ENCODE measurements around the gene VWA5A. TPM values are rescaled to one million over a fixed set of nuclear protein-coding genes. Genes with fewer than 3 reads are reported as not detected.
"Not testable (repeated sequence)": the region's sequence is repeated elsewhere in the genome, so short reads cannot be mapped to it uniquely, and the experiment has no call there.

Gene VWA5A
- total RNA-seq, 4 donors from 2014 or later, result 17.0 to 22.5 (median 19.9) TPM

GRCh38 chr11:124168796-124169195, 53.5 kb downstream of the VWA5A start:
- TF ChIP-seq POLR2A (IDR thresholded peaks at IDR 0.05) (no peak), EP300 (IDR thresholded peaks at IDR 0.05) (no peak)
- TF ChIP-seq, protein P1, sequence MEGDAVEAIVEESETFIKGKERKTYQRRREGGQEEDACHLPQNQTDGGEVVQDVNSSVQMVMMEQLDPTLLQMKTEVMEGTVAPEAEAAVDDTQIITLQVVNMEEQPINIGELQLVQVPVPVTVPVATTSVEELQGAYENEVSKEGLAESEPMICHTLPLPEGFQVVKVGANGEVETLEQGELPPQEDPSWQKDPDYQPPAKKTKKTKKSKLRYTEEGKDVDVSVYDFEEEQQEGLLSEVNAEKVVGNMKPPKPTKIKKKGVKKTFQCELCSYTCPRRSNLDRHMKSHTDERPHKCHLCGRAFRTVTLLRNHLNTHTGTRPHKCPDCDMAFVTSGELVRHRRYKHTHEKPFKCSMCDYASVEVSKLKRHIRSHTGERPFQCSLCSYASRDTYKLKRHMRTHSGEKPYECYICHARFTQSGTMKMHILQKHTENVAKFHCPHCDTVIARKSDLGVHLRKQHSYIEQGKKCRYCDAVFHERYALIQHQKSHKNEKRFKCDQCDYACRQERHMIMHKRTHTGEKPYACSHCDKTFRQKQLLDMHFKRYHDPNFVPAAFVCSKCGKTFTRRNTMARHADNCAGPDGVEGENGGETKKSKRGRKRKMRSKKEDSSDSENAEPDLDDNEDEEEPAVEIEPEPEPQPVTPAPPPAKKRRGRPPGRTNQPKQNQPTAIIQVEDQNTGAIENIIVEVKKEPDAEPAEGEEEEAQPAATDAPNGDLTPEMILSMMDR (IDR thresholded peaks at IDR 0.05), result no peak
- Histone ChIP-seq H3K4me3 (no peak overlapping the region), H3K27me3 (no peaks in the 10 kb centered on the region), H3K9me3 (no peaks in the 10 kb centered on the region), H3K36me3 (no peaks in the 10 kb centered on the region), H3K27ac (no peak overlapping the region), H3K4me1 (no peaks in the 10 kb centered on the region)
- no peak for DNase-seq (ENCODE audit: low spot score in 2 of 2)

GRCh38 chr11:124170315-124170714, 55.1 kb downstream of the VWA5A start:
- 90 to 92% methylated on average over 7 to 12 of the region's 12 CpGs for WGBS, 2 donors
- not testable (repeated sequence) for H3K27me3 ChIP-seq; DNase-seq (ENCODE audit: low spot score in 2 of 2); H3K4me3 ChIP-seq; H3K9me3 ChIP-seq; H3K36me3 ChIP-seq; H3K4me1 ChIP-seq; H3K27ac ChIP-seq

DNA sequence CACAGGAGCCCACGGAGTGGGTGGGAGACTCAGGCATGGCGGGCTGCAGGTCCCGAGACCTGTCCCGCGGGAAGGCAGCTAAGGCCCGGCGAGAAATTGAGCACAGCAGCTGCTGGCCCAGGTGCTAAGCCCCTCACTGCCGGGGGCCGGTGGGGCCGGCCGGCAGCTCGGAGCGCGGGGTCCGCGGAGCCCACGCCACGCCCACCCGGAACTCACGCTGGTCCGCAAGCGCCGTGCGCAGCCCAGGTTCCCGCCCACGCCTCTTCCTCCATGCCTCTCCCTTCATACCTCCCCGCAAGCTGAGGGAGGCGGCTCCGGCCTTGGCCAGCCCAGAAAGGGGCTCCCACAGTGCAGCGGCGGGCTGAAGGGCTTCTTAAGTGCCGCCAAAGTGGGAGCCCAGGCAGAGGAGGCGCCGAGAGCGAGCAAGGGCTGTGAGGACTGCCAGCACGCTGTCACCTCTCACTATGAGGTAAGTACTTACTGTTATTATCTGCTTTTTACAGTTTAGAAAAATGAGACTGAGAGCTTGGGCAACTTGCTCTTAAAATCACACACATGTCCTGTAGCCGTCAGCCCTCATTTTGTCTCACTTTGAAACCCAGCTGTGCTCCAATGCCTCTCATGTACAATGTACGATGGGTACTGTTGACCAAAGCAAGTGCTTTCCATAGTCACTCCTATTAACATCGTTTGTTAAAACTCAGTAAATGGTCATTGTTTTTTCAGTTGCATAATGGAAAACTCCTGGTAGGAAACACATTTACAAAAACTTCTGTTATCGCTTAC, 55.7 kb downstream of the VWA5A start:
- no peaks in the 10 kb centered on the region for H3K27me3 ChIP-seq
- WGBS, 2 donors, result 88 to 92% methylated on average over 35 to 40 of the region's 40 CpGs
- H3K4me3 ChIP-seq, result no peak overlapping the region
- TF ChIP-seq POLR2A (IDR thresholded peaks at IDR 0.05) (no peak), EP300 (IDR thresholded peaks at IDR 0.05) (no peak)
- TF ChIP-seq, protein P1 (IDR thresholded peaks at IDR 0.05), result no peak
- no peaks in the 10 kb centered on the region for H3K36me3 ChIP-seq
- H3K4me1 ChIP-seq, result no peaks in the 10 kb centered on the region
- H3K27ac ChIP-seq, result no peak overlapping the region
- H3K9me3 ChIP-seq, result no peaks in the 10 kb centered on the region
- DNase-seq (ENCODE audit: low spot score in 2 of 2), result no peak

DNA sequence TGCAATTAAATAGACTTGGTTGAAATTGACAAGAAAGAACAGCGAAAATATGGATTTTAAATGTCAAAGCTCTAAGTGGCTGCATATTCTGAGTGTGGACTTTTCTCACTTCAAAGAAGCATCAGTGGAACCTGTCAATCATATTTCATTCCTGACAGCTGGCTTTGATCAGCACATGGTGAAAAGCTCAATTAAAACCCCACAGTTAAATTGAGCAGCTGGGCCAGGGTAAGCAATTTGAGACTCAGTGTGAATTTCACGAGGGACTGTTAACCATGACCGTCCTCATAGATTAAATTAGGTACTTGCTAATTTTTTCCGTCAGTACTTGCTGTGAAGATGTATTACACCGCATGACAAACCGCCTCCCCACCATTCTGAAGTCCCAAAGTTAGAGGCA, 56.9 kb downstream of the VWA5A start:
- H3K27me3 ChIP-seq, result no peaks in the 10 kb centered on the region
- TF ChIP-seq POLR2A (IDR thresholded peaks at IDR 0.05), result no peak
- TF ChIP-seq, protein P1 (IDR thresholded peaks at IDR 0.05), result no peak
- TF ChIP-seq EP300 (IDR thresholded peaks at IDR 0.05), result no peak
- no peaks in the 10 kb centered on the region for H3K9me3 ChIP-seq
- H3K4me1 ChIP-seq, result no peaks in the 10 kb centered on the region
- 58 to 65% methylated on average over 6 of the region's 6 CpGs for WGBS, 2 donors
- no peaks in the 10 kb centered on the region for H3K36me3 ChIP-seq
- H3K27ac ChIP-seq, result no peak overlapping the region
- no peak for DNase-seq (ENCODE audit: low spot score in 2 of 2)
- H3K4me3 ChIP-seq, result no peak overlapping the region

DNA sequence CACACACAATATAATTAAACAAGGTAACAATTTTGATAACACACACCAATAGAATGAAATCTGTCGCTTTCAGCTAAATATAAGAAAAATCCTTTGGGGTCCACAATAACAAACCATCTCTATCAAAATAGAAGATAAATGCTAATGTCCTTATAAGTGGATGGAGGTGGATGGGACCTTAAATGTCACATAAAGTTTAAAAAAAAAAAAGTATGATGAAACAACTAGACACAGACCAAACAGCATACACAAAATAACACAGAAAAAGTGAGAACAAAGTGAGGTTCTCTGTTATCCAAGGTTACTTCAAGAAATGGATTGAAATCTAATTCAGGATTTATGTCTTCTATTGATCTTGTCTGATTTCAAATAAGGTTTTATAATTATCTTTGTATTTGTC, 57.3 kb downstream of the VWA5A start:
- no peak for DNase-seq (ENCODE audit: low spot score in 2 of 2)
- no peak overlapping the region for H3K4me3 ChIP-seq
- H3K4me1 ChIP-seq, result no peaks in the 10 kb centered on the region
- TF ChIP-seq EP300 (IDR thresholded peaks at IDR 0.05) (no peak), POLR2A (IDR thresholded peaks at IDR 0.05) (no peak)
- TF ChIP-seq, protein P1 (IDR thresholded peaks at IDR 0.05), result no peak
- H3K27me3 ChIP-seq, result no peaks in the 10 kb centered on the region
- H3K36me3 ChIP-seq, result no peaks in the 10 kb centered on the region
- 90 to 92% methylated on average over 1 of the region's 1 CpG for WGBS, 2 donors
- H3K9me3 ChIP-seq, result no peaks in the 10 kb centered on the region
- no peak overlapping the region for H3K27ac ChIP-seq

Measured in tibial nerve (tissue), 4 donors.